Measurements from ENCODE around the gene TMPRSS12.

DNA sequence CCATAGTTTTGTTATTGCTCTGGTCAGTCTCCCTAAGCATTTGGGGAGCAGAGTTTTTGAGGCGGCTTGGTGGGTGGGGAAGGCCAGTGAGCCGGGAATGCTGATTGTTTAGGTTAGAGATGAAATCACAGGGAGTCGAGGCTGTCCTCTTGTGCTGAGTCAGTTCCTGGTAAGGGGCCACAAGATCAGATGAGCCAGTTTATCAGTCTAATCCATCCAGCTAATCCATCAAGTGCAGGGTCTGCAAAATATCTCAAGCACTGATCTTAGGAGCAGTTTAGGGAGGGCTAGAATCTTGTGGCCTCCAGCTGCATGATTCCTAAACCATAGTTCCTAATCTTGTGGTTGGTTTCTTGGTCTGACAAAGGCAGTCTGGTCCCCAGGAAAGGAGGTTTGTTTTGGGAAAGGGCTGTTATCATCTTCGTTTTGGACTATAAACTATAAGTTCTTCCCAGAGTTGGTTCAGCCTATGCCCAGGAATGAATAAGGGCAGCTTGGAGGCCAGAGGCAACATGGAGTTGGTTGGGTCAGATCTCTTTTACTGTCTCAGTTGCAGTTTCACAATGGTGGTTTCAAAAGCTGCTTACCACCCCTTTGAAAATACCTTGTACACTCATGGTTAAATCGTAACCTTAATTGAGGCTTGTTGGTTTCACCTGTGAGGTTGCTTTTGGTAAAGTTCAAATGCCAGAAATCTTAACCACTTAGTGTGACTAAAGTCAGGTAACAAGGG lies 76.0 kb downstream of the TMPRSS12 start:
- TF ChIP-seq, protein P1, sequence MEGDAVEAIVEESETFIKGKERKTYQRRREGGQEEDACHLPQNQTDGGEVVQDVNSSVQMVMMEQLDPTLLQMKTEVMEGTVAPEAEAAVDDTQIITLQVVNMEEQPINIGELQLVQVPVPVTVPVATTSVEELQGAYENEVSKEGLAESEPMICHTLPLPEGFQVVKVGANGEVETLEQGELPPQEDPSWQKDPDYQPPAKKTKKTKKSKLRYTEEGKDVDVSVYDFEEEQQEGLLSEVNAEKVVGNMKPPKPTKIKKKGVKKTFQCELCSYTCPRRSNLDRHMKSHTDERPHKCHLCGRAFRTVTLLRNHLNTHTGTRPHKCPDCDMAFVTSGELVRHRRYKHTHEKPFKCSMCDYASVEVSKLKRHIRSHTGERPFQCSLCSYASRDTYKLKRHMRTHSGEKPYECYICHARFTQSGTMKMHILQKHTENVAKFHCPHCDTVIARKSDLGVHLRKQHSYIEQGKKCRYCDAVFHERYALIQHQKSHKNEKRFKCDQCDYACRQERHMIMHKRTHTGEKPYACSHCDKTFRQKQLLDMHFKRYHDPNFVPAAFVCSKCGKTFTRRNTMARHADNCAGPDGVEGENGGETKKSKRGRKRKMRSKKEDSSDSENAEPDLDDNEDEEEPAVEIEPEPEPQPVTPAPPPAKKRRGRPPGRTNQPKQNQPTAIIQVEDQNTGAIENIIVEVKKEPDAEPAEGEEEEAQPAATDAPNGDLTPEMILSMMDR (IDR thresholded peaks at IDR 0.05): no peak
- no peak for TF ChIP-seq EZH2phosphoT487 (IDR thresholded peaks at IDR 0.05)

Data from neural progenitor cell (in vitro differentiated cells).